ENCODE data around the gene RNF207.

Gene RNF207

DNA sequence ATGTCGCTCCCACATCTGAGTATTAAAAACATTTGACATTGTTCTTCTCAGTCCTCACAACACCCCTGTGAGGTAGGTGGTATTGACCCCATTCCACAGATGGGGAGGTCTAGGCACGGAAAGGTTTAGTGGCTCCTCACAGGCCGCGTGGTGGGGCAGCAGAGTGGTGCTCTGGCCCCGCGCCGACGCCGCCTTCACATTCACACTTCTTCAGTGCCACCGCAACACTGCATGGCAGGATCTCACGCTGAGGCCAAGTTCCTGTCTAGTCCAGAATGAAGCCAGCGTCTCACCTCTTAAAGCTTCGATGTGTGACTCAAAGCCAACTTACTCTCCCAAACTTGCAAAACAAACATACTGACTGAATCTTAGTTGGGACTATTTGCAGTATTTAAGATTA is 17.7 kb downstream of the RNF207 start:
- H3K9ac ChIP-seq (ENCODE audit: insufficient read length): no peak overlapping the region
- H3K27ac ChIP-seq: no peak overlapping the region
- TF ChIP-seq FOXP2 (optimal IDR thresholded peaks at IDR 0.05; ENCODE audit: control extremely low read depth, extremely low read length, insufficient read depth) (no peak), POLR2AphosphoS5 (IDR thresholded peaks at IDR 0.05; ENCODE audit: borderline replicate concordance, low read depth, low read length) (no peak), EZH2 (IDR thresholded peaks at IDR 0.05) (no peak)
- no peak for DNase-seq (ENCODE audit: low read depth, low spot score)
- H3K9me3 ChIP-seq (ENCODE audit: low read depth, low read length): no peaks in the 10 kb centered on the region
- H3K36me3 ChIP-seq (ENCODE audit: insufficient read depth, low read length): peaks cover 43% of the 10 kb centered on the region
- H3K4me3 ChIP-seq: no peak overlapping the region

GRCh38 chr1:6224718-6225117 is 18.8 kb downstream of the RNF207 start:
- H3K9ac ChIP-seq (ENCODE audit: insufficient read length): no peak overlapping the region
- H3K27ac ChIP-seq: no peak overlapping the region
- peaks cover 50% of the 10 kb centered on the region for H3K36me3 ChIP-seq (ENCODE audit: insufficient read depth, low read length)
- no peak for DNase-seq (ENCODE audit: low read depth, low spot score)
- H3K4me3 ChIP-seq: no peak overlapping the region
- no peaks in the 10 kb centered on the region for H3K9me3 ChIP-seq (ENCODE audit: low read depth, low read length)
- TF ChIP-seq FOXP2 (optimal IDR thresholded peaks at IDR 0.05; ENCODE audit: control extremely low read depth, extremely low read length, insufficient read depth) (no peak), EZH2 (IDR thresholded peaks at IDR 0.05) (no peak), POLR2AphosphoS5 (IDR thresholded peaks at IDR 0.05; ENCODE audit: borderline replicate concordance, low read depth, low read length) (no peak)

GRCh38 chr1:6225651-6226050 is 19.7 kb downstream of the RNF207 start:
- TF ChIP-seq EZH2 (IDR thresholded peaks at IDR 0.05) (no peak), POLR2AphosphoS5 (IDR thresholded peaks at IDR 0.05; ENCODE audit: borderline replicate concordance, low read depth, low read length) (no peak), FOXP2 (optimal IDR thresholded peaks at IDR 0.05; ENCODE audit: control extremely low read depth, extremely low read length, insufficient read depth) (no peak)
- Histone ChIP-seq H3K4me3 (no peak overlapping the region), H3K36me3 (ENCODE audit: insufficient read depth, low read length) (peaks cover 56% of the 10 kb centered on the region), H3K9me3 (ENCODE audit: low read depth, low read length) (no peaks in the 10 kb centered on the region), H3K27ac (no peak overlapping the region), H3K9ac (ENCODE audit: insufficient read length) (no peak overlapping the region)
- DNase-seq (ENCODE audit: low read depth, low spot score): no peak

- H3K9ac ChIP-seq (ENCODE audit: insufficient read length): peak overlapping the region; percentile 32
- H3K36me3 ChIP-seq (ENCODE audit: insufficient read depth, low read length): peaks cover 48% of the 10 kb centered on the region
- H3K4me3 ChIP-seq: no peak overlapping the region
- no peak overlapping the region for H3K27ac ChIP-seq
- no peak for DNase-seq (ENCODE audit: low read depth, low spot score)
- no peaks in the 10 kb centered on the region for H3K9me3 ChIP-seq (ENCODE audit: low read depth, low read length)
- TF ChIP-seq EZH2 (IDR thresholded peaks at IDR 0.05) (no peak), POLR2AphosphoS5 (IDR thresholded peaks at IDR 0.05; ENCODE audit: borderline replicate concordance, low read depth, low read length) (no peak), FOXP2 (optimal IDR thresholded peaks at IDR 0.05; ENCODE audit: control extremely low read depth, extremely low read length, insufficient read depth) (no peak)
Observed at GRCh38 chr1:6233376-6233775, 27.5 kb downstream of the RNF207 start.

GRCh38 chr1:6234502-6235295 is 28.8 kb downstream of the RNF207 start:
- H3K4me3 ChIP-seq: peak overlapping the region; percentile 75
- TF ChIP-seq POLR2AphosphoS5 (IDR thresholded peaks at IDR 0.05; ENCODE audit: borderline replicate concordance, low read depth, low read length): no peak
- no peaks in the 10 kb centered on the region for H3K9me3 ChIP-seq (ENCODE audit: low read depth, low read length)
- H3K9ac ChIP-seq (ENCODE audit: insufficient read length): peak overlapping the region; percentile 73
- H3K27ac ChIP-seq: no peak overlapping the region
- no peak for DNase-seq (ENCODE audit: low read depth, low spot score)
- peaks cover 40% of the 10 kb centered on the region for H3K36me3 ChIP-seq (ENCODE audit: insufficient read depth, low read length)

DNA sequence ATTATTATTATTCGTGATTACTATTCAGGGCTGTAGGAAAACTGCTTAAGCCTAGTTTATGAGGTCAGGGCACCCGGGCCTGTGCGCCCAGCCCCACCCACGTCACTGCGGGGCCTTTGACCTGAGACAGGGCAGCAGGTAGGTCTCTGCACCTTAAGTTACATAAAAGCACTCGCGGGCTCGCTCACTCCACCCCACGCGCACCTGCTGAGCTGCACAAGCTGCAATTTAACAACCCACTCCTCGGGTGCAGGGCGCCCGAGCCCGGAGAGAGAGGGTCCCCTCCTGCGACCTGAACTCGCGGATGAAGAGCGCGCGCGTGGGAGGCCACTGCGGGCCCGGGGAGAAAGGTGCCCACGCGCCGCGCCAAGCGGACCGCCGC is 29.4 kb downstream of the RNF207 start:
- peaks cover 34% of the 10 kb centered on the region for H3K36me3 ChIP-seq (ENCODE audit: insufficient read depth, low read length)
- DNase-seq (ENCODE audit: low read depth, low spot score): no peak

GRCh38 chr1:6237093-6237492 is 31.2 kb downstream of the RNF207 start:
- Histone ChIP-seq H3K9me3 (ENCODE audit: low read depth, low read length) (no peaks in the 10 kb centered on the region), H3K4me3 (no peak overlapping the region), H3K9ac (ENCODE audit: insufficient read length) (no peak overlapping the region), H3K36me3 (ENCODE audit: insufficient read depth, low read length) (peaks cover 18% of the 10 kb centered on the region), H3K27ac (no peak overlapping the region)
- DNase-seq (ENCODE audit: low read depth, low spot score): no peak
- TF ChIP-seq EZH2 (IDR thresholded peaks at IDR 0.05): no peak
- no peak for TF ChIP-seq FOXP2 (optimal IDR thresholded peaks at IDR 0.05; ENCODE audit: control extremely low read depth, extremely low read length, insufficient read depth)
- no peak for TF ChIP-seq POLR2AphosphoS5 (IDR thresholded peaks at IDR 0.05; ENCODE audit: borderline replicate concordance, low read depth, low read length)

More for the DNA sequence above, 29.4 kb downstream of the RNF207 start:
- Histone ChIP-seq H3K4me3 (peak overlapping the region; percentile 75), H3K27ac (no peak overlapping the region), H3K9ac (ENCODE audit: insufficient read length) (peak overlapping the region; percentile 73), H3K9me3 (ENCODE audit: low read depth, low read length) (no peaks in the 10 kb centered on the region)
- no peak for TF ChIP-seq FOXP2 (optimal IDR thresholded peaks at IDR 0.05; ENCODE audit: control extremely low read depth, extremely low read length, insufficient read depth)
- TF ChIP-seq POLR2AphosphoS5 (IDR thresholded peaks at IDR 0.05; ENCODE audit: borderline replicate concordance, low read depth, low read length): no peak
- no peak for TF ChIP-seq EZH2 (IDR thresholded peaks at IDR 0.05)

DNA sequence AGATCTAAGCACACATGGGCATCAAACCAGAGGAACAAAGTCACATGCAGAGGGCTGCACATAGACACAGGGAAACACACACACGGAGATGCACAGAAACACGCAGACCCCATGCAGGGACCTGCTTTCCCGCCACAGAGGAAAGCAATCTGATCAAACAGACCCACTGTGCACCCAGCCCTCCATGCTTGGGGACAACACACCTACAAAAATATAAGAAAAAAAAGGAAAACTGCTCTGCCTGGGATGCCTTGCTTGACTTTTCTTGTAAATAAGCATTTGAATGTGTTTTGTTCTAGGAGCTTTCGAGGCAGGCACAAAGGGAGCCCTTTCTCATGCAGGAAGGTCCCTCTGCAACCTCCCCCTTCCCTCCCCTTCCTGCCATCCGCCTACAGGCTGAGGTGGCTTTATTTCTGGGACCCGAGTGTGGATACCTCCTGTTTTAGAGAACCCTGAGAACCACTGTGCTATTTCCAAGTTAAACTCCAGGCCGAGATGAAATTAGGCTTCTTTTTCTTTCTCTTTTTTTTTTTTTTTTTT is 33.4 kb downstream of the RNF207 start:
- no peaks in the 10 kb centered on the region for H3K9me3 ChIP-seq (ENCODE audit: low read depth, low read length)
- H3K9ac ChIP-seq (ENCODE audit: insufficient read length): no peak overlapping the region
- peaks cover under 1% of the 10 kb centered on the region for H3K36me3 ChIP-seq (ENCODE audit: insufficient read depth, low read length)
- H3K4me3 ChIP-seq: no peak overlapping the region
- H3K27ac ChIP-seq: no peak overlapping the region
- no peak for DNase-seq (ENCODE audit: low read depth, low spot score)
- TF ChIP-seq EZH2 (IDR thresholded peaks at IDR 0.05): no peak
- TF ChIP-seq FOXP2 (optimal IDR thresholded peaks at IDR 0.05; ENCODE audit: control extremely low read depth, extremely low read length, insufficient read depth): no peak
- no peak for TF ChIP-seq POLR2AphosphoS5 (IDR thresholded peaks at IDR 0.05; ENCODE audit: borderline replicate concordance, low read depth, low read length)
